Measurements from ENCODE around the gene ZNF232.
"Not testable (repeated sequence)": the region's sequence is repeated elsewhere in the genome, so short reads cannot be mapped to it uniquely, and the experiment has no call there.

DNA sequence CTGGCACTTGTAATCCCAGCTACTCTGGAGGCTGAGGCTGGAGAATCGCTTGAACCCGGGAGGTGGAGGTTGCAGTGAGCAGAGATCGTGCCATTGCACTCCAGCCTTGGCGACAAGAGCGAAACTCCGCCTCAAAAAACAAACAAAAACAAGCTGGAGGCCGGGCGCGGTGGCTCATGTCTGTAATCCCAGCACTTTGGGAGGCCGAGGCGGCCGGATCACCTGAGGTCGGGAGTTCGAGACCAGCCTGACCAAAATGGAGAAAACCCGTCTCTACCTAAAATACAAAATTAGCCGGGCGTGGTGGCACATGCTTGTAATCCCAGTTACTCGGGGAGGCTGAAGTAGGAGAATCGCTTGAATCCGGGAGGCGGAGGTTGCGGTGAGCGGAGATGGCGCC, 34.4 kb downstream of the ZNF232 start:
- TF ChIP-seq, protein P1, sequence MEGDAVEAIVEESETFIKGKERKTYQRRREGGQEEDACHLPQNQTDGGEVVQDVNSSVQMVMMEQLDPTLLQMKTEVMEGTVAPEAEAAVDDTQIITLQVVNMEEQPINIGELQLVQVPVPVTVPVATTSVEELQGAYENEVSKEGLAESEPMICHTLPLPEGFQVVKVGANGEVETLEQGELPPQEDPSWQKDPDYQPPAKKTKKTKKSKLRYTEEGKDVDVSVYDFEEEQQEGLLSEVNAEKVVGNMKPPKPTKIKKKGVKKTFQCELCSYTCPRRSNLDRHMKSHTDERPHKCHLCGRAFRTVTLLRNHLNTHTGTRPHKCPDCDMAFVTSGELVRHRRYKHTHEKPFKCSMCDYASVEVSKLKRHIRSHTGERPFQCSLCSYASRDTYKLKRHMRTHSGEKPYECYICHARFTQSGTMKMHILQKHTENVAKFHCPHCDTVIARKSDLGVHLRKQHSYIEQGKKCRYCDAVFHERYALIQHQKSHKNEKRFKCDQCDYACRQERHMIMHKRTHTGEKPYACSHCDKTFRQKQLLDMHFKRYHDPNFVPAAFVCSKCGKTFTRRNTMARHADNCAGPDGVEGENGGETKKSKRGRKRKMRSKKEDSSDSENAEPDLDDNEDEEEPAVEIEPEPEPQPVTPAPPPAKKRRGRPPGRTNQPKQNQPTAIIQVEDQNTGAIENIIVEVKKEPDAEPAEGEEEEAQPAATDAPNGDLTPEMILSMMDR (IDR thresholded peaks at IDR 0.05), result not testable (repeated sequence)
- TF ChIP-seq POLR2A (IDR thresholded peaks at IDR 0.05), result not testable (repeated sequence)

Measured in gastroesophageal sphincter (tissue), 3 donors.